GM13976 (cell line): ENCODE measurements around the gene APOBEC3B.
"Not testable (repeated sequence)": the region's sequence is repeated elsewhere in the genome, so short reads cannot be mapped to it uniquely, and the experiment has no call there.

ENCODE experiments used
- DNase-seq: peaks from one replicate; pipeline ENCODE4 v3.0.0; 2012; ENCODE audit warnings: low spot score
- in situ Hi-C: fragments of 300-500 bp; cut with MboI; formaldehyde crosslinking; loops from one replicate; pipeline ENCODE4 v1.12.0; 2022; ENCODE audit warnings: low sequenced_read_pairs, mixed read lengths, inconsistent platforms; ENCODE audit not compliant: unreplicated experiment
- TF ChIP-seq, protein P1 (sequence below): IDR thresholded peaks from 2 replicates; pipeline ENCODE4 v1.5.1; 2012; ENCODE audit warnings: borderline replicate concordance, mild to moderate bottlenecking; ENCODE audit not compliant: insufficient read depth; ENCODE audit errors: extremely low read depth, missing control alignments, control extremely low read depth

APOBEC3B gene

DNA sequence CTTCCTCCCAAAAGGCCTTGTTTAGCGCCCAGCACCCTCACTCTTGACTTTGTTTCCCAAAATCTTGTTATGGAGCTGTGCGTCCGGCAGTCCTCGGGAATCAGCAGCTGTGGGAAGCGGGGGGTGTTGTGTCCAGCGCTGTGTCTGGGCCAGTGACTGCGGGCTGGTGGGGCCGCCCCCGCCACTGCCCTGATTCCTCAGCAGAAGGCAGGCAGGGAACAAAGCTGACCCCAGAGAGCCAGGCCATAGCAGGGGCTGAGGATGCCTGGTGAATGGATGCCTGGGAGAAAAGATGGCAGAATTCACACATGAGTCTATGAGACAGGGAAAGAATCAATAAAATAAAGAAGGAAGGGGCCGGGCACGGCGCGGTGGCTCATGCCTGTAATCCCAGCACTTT, 34.4 kb downstream of the APOBEC3B start:
- in situ Hi-C loops = loop anchor here (25.0 kb wide), 1 partner anchor 296 kb away; the partner anchor contains the start of gene RPL3
- DNase-seq = no peak
- TF ChIP-seq, protein P1, sequence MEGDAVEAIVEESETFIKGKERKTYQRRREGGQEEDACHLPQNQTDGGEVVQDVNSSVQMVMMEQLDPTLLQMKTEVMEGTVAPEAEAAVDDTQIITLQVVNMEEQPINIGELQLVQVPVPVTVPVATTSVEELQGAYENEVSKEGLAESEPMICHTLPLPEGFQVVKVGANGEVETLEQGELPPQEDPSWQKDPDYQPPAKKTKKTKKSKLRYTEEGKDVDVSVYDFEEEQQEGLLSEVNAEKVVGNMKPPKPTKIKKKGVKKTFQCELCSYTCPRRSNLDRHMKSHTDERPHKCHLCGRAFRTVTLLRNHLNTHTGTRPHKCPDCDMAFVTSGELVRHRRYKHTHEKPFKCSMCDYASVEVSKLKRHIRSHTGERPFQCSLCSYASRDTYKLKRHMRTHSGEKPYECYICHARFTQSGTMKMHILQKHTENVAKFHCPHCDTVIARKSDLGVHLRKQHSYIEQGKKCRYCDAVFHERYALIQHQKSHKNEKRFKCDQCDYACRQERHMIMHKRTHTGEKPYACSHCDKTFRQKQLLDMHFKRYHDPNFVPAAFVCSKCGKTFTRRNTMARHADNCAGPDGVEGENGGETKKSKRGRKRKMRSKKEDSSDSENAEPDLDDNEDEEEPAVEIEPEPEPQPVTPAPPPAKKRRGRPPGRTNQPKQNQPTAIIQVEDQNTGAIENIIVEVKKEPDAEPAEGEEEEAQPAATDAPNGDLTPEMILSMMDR = no peak

DNA sequence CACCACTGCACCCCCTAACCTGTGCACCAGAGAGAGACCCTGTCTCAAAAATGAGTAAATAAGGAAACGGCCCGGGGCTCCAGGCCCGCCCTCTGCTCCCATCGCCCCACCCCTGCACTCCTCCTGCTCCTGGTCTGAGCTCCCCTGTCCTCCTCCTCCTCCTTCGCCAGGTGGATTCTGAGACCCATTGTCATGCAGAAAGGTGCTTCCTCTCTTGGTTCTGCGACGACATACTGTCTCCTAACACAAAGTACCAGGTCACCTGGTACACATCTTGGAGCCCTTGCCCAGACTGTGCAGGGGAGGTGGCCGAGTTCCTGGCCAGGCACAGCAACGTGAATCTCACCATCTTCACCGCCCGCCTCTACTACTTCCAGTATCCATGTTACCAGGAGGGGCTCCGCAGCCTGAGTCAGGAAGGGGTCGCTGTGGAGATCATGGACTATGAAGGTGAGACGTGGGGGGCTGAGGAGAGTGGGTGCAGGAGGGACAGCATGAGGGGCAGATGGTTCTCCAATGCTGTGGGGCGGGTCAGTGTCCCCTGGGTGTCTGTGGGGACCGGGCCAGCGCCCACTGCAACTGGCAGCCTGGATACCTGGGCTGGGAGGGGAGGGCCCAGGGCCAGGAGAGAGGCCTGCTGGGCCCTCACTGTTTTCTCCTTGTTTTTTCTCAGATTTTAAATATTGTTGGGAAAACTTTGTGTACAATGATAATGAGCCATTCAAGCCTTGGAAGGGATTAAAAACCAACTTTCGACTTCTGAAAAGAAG, 35.6 kb downstream of the APOBEC3B start:
- TF ChIP-seq, protein P1 = no peak
- no peak for DNase-seq
- in situ Hi-C loops = loop anchor here (25.0 kb wide), 1 partner anchor 295 kb away; the partner anchor contains the start of gene RPL3

DNA sequence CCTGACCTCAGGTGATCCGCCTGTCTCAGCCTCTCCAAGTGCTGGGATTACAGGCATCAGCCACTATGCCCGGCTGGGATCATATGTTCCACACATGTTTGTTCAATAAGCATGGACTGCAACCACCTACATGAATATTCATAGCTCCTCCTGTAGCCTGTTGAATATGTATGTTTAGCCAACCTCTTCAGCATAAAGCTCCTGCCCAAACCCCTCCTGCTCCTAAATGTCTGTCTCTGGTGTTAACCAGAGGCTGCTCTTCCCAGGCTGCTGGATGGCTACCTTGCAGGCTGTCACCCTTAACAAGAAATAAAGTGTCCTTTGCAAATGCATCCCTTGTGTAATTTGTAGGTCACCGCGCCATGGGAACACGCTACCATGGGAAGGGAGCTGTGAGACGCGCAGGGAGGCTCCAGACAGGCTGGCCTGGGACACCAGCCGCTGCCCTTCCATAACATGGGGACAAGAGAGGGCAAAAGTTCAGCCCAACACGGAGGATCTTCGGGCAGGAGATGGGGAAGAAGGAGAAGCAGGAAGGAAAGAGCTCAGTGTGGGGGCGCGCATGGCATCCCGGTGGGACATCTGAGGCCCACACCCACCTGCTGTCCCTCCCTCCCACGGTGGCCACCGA, 38.0 kb downstream of the APOBEC3B start:
- not testable (repeated sequence) for DNase-seq
- in situ Hi-C loops = loop anchor here (25.0 kb wide), 1 partner anchor 292 kb away; the partner anchor contains the start of gene RPL3

DNA sequence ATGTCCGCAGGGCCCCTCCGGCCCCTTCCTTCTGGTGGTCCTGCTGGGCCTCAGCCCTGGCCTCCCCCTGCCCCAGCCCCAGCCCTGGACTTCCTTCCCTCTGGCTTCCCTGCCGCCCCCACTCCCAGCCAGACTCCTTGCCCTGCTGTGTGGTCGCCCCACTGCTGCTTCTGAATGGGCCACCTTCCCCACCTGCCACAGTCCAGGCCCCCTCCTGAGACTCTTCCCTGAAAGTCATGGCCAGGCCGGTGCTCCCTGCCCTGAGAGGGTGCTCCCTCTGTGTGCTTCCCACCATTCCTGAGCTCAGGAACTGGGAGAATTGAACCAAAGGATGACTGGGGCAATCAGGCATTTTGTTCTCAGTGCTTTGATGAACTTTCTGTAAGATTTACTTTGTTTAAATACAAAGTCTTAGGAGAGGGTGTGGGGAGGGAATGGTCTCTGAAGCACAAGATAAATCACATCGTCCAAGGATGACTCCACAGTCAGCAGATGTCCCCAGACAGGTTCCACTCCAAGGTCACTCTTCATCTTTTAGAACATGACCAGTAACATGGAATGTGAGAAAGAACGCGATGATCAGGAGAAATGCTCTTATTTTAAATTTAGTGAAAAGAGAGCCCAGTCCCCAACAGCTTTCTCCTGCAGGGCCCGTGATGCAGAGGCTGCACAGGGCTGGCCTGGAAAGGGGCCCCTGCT, 39.6 kb downstream of the APOBEC3B start:
- TF ChIP-seq, protein P1 = no peak
- no peak for DNase-seq
- in situ Hi-C loops = loop anchor here (25.0 kb wide), 1 partner anchor 291 kb away; the partner anchor contains the start of gene RPL3

DNA sequence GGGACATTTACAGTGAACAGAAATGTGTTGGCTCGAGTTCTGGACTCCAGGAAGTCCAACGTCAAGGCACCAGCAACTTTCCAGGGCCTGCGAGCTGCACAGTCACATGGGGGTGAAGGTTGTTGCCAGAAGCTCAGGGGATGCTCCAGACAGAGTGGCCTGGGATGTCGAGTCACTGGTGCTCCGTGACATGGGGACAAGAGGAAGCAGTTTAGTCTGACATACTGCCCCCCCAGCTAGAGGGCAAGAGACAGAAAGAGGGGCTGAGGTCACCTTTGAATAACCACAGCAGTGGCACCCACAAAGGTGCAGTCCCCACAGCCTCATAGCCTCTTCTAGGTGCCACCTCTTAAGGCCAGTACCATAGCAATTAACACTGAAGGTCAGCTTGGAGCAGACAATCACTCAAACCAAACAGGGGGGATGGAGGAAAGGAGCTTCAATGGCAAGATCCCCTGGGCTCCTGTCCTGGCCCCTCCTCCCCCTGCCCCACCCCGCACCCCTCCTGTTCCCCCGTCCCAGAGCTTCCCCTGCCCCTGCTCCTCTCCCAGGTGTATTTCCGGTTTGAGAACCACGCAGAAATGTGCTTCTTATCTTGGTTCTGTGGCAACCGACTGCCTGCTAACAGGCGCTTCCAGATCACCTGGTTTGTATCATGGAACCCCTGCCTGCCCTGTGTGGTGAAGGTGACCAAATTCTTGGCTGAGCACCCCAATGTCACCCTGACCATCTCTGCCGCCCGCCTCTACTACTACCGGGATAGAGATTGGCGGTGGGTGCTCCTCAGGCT, 42.6 kb downstream of the APOBEC3B start:
- TF ChIP-seq, protein P1 = no peak
- no peak for DNase-seq
- in situ Hi-C loops = loop anchor here (25.0 kb wide), 1 partner anchor 288 kb away; the partner anchor contains the start of gene RPL3

DNA sequence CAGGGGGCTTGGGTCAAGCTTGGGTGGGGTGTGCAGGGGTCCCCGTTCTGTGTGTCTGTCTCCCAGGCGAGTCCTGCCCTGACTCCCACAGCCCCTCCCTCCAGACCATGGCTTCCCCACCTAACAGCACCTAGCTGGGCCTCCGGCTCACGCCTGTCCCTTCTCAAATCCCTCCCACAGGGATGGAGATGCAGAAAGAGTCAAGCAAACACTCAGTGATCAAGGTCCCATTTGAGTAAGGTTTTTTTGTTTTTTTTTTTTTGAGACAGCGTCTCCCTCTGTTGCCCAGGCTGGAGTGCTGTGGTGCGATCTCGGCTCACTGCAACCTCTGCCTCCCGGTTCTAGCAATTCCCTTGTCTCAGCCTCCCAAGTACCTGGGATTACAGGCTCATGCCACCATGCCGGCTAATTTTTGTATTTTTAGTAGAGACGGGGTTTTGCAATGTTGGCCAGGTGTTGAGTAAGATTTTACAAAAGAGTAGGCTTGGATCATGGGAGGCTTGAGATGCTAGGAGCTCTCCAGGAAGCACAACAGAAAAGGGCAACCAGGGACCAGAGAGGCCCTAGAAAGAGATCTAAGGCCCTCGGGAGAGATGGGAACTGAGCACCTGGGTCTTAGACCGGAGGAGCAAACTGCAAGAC, 44.5 kb downstream of the APOBEC3B start:
- TF ChIP-seq, protein P1 = no peak
- no peak for DNase-seq
- in situ Hi-C loops = no loop called here
